A673 (cell line): Measurements from ENCODE around the gene CGB2.

Experiments used
- CTCF ChIP-seq: fragments of 300-800, 200-600 bp; sonication (generic); conservative IDR thresholded peaks from 2 replicates; pipeline ENCODE4 v1.5.1; 2017; ENCODE audit warnings: low read depth, mild to moderate bottlenecking, antibody characterized with exemption, low read length, moderate library complexity, mixed read lengths
- EZH2 ChIP-seq: fragments of 200-600 bp; sonication (generic); IDR thresholded peaks from 2 replicates; pipeline ENCODE4 v1.6.1; 2017; ENCODE audit warnings: borderline replicate concordance, low read depth, mild to moderate bottlenecking, mixed read lengths, antibody characterized with exemption, low read length; ENCODE audit not compliant: poor library complexity, severe bottlenecking

GRCh38 chr19:49064029-49064629 is 32.4 kb downstream of the CGB2 start:
- TF ChIP-seq CTCF (no peak), EZH2 (no peak)
